ENCODE results near the gene SDR42E1.
"Not testable (repeated sequence)": the region's sequence is repeated elsewhere in the genome, so short reads cannot be mapped to it uniquely, and the experiment has no call there.

The SDR42E1 gene

DNA sequence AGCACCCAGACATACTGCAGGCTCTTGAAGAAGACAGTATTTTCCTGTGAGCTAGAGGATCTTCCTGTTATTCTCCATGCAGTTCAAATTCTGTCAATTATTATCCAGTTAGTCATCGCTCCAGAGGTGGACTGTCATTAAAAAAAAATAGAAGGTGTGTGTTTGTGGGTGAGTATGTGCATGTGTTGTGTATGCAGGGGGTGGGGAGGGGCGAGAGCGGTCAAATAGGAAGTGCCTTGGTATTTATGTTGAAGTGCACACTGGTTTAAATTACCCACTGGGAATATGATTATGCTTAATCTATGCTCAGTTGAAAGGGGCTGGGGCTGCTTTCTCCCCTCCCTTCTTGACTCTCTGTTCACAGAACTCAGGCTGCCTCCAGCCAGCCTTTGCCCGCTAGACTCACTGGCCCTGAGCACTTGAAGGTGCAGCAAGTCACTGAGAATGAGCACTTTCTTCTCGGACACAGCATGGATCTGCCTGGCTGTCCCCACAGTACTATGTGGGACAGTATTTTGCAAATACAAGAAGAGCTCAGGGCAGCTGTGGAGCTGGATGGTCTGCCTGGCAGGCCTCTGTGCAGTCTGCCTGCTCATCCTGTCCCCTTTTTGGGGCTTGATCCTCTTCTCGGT lies 23.8 kb upstream of the SDR42E1 start, which contains the start of gene HSD17B2:
TSS of gene HSD17B2 (plus strand) at position 273 of the 632 bp plus-strand sequence. CDS start at position 445, 172 bp downstream.
- no peak for DNase-seq

DNA sequence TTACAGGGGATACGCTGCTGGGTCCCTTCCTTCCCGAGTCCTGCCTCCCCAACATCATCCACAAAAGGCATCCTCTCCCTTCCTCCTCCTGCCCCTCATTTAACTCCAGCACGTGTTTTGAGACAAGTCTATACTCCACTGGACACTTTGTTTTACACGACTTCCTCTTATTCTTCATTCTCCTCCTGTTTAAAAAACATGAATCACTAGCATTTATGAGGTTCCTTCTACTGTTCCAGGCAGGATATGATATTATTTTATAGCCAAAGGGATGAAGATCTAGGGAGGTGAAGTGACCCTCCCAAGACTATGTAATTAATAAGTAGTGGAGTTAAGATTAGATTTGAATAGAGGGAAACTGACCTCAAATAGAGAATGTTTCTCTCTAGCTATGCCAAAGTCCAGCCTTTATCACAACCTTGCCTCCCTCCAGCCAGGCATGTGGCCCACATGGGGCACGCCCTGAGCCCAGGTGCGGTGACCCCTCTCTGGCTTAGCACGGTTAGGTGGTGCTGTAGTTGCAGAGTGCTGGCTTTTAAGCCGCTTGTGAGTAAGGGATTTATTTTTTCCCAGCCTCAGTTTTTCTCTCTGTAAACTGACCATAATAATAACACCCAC lies 22.5 kb upstream of the SDR42E1 start:
- no peak for DNase-seq

DNA sequence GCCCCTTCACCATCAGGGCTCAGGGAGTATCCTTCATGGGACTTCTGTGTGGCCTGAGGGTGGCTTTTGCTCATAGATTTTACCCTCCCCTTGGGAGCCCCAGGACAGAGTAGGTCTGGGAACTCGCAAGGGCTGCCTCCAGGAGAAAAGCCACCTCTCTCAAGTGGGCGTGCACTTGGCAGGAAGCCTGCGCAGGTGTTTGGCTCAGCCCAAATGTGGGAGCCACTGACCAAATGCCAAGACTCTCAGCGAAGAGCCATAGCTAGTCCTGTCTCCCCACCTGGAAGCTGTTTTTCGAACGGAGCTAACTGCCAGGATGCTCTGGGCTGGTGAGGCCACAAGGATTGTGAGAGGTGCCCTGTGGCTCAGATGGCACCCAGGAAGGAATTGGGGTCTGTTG lies 21.7 kb upstream of the SDR42E1 start:
- no peak for DNase-seq

GRCh38 chr16:82031116-82032084 lies 20.1 kb upstream of the SDR42E1 start:
- no peak for DNase-seq

GRCh38 chr16:82027629-82028064 lies 16.4 kb upstream of the SDR42E1 start:
- DNase-seq: no peak

DNA sequence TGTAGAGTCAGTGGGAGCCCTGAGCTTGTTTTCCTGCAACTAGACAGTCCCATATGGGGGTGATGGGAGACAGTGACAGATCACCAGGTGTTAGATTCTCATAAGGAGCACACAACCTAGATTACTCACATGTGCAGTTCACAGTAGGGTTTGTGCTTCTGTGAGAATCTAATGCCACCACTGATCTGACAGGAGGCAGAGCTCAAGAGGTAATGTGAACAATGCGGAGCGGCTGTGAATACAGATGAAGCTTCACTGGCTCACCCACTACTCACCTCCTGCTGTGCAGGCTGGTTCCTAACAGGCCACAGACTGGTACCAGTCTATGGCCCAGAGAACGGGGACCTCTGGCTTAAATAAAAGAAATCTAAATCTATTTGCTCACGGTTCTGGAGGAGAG lies 13.6 kb upstream of the SDR42E1 start:
- DNase-seq: no peak

- DNase-seq: no peak
These were observed 13.0 kb upstream of the SDR42E1 start for GRCh38 chr16:82024316-82024715.

GRCh38 chr16:82023206-82023605 lies 11.9 kb upstream of the SDR42E1 start:
- DNase-seq: no peak

GRCh38 chr16:82020051-82020450 lies 8.8 kb upstream of the SDR42E1 start:
- no peak for DNase-seq

GRCh38 chr16:82019535-82019934 lies 8.3 kb upstream of the SDR42E1 start:
- DNase-seq: no peak

- no peak for DNase-seq
These were observed 6.8 kb upstream of the SDR42E1 start for GRCh38 chr16:82017911-82018568.

DNA sequence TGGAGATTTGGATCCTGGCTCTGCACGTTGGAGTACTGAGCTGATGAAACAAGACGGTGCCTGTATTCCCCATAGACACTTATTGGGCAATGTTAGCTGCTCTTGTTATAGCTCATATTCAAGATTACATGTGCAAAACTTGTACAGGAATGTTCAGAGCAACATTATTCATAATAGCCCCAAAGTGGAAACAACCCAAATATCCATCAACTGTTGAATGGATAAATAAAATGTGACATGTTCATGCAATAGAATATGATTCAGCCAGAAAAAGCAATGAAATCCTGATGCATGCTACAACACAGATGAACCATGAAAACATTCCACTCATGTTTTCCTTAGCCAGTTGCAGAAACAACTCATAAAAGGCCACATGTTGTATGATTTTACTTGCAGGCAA lies 5.7 kb upstream of the SDR42E1 start:
- no peak for DNase-seq

- no peak for DNase-seq
These were observed 5.0 kb upstream of the SDR42E1 start for GRCh38 chr16:82016263-82016662.

- no peak for DNase-seq
These were observed 1.9 kb upstream of the SDR42E1 start for GRCh38 chr16:82013139-82013538.

DNA sequence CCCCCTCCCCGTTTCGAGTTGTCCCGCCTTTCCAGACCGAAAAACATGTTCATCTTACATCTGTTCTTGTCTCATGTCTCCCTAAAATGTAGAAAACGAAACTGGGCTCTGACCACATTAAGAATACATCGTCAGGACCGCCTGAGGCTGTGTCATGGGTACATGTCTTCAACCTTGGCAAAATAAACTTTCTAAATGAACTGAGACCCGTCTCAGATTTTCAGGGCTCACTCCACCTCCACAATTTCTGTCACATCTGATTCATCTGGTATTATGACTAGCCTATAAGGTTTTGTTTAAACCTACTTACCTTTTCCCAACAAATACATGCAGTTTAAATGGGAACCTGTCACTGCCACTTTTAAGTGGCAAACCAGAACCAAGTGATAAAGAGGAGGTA lies 621 bp downstream of the SDR42E1 start:
- no peak for DNase-seq

DNA sequence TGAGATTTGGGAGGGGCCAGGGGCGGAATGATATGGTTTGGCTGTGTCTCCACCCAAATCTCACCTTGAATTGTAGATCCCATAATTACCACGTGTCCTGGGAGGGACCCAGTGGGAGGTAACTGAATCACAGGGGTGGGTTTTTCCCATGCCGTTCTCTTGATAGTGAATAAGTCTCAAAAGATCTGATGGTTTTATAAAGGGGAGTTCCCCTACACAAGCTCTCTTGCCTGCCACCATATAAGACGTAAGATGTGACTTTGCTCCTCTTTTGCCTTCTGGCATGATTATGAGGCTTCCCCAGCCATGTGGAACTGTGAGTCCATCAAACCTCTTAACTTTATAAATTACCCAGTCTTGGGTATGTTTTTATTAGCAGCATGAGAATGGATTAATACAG lies 1.5 kb downstream of the SDR42E1 start:
- DNase-seq: not testable (repeated sequence)

GRCh38 chr16:82008957-82009592 lies 2.2 kb downstream of the SDR42E1 start:
- DNase-seq: no peak

DNA sequence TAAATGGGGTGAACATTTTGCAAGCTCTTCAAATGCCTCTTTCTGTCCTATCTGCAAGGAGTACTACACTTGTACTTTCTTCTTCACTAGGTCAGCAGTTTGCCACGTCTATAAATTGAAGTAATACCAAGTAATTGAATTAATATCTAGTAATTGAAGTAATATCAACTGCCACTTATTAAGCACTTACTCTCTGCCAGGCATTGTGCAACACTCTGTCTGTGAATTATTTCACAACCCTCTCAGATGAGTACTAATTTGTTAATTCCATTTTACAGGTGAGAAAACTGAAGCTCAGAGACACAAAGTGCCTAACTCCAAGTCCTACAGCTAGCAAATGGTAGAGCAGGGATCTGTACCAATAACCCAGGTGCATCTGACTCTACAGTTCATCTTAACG lies 4.1 kb downstream of the SDR42E1 start:
- DNase-seq: no peak

- DNase-seq: no peak
These were observed 5.2 kb downstream of the SDR42E1 start for GRCh38 chr16:82006036-82006435.

DNA sequence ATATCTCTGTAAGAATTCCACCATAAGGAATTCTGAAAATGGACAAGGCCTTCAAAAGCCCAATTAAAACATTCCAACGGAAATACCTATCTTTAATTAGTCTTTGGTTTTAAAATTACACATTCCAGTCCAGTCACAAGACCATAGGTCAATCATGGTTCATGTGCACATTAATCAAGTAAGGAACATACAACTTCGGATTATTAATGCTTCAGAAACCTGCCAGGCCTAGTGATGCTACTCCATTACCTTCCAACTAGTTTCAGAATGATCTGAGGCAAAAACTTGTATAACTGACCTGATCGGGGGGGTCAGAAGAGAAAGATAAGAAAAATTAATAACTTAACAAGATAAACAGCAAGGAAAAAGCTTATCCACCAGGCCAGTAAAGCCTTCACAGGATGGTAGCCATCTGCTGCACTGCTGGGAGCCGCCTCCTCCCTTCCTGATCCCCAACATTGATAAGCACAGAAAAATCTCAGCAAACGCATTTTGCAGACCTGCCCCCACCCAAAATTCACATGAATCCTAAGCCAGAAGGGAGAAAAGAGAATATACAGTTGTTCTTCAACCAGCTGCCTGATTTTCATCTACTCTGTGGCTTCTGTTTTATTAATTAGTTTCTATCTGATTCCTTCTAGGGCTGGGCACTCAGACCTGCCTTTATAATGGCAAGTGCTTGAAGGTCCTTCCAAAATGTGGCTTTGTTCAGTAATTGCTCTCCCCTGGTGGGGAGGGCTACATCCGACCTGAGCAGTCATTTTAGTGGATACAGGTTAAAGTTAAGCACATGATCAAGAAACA lies 6.0 kb downstream of the SDR42E1 start:
- no peak for DNase-seq

- no peak for DNase-seq
These were observed 6.7 kb downstream of the SDR42E1 start for GRCh38 chr16:82004601-82005000.

DNA sequence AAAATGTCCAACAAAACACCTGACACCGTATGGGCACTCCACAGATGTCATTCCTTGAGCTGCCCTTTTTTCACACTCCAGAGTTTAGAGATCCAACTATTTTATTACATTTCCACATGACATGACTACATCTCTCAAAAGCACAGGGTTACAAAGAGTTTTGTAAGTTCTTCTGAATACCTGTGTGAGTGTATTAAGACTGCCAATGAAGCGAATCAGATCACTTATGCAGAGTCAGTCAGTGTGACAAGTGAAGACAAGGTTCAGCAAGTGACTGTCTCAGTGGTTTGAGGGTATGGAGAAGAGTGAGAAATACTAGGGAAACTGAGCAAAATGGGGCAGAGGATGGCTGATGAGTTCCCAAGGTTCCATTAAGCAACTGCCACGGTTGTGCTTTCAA lies 8.4 kb downstream of the SDR42E1 start:
- DNase-seq: no peak

Measured in stimulated activated CD4-positive, alpha-beta T cell treated with anti-CD3 and anti-CD28 coated beads, Interleukin-4, amount 100 ng/mL, for 24 hours (primary cell).